NCI-H1694 treated with DMSO at 0.1 percent for 48 hours (cell line): Measurements from ENCODE around the gene OR9Q2.
"Not testable (repeated sequence)": the region's sequence is repeated elsewhere in the genome, so short reads cannot be mapped to it uniquely, and the experiment has no call there.

Source experiments
- DNase-seq: peaks from one replicate; lab custom pipeline; 2025; lab: John Stamatoyannopoulos, UW

Gene OR9Q2, protein sequence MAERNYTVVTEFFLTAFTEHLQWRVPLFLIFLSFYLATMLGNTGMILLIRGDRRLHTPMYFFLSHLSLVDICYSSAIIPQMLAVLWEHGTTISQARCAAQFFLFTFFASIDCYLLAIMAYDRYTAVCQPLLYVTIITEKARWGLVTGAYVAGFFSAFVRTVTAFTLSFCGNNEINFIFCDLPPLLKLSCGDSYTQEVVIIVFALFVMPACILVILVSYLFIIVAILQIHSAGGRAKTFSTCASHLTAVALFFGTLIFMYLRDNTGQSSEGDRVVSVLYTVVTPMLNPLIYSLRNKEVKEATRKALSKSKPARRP

DNA sequence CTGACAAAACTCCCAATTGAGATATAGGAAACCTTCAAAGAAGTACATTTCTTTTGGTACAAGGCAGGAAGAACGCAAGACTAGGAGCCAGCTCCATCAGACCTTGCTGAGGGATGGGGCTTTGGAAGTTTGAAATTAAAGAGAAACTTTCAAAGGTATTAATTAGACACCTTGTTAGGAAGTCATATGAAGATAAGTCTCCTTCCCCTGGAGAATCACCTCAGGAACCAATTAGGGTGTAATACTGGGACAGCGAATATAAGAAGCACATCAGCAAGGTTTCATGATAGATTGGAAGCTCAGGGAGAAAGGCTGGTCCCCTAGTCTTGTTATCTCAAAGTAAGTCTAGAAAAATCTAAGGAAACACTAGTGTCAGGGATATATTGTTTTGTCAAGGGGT is at the start of gene OR9Q2:
Gene OR9Q2 (plus strand): TSS at position 301 of the 400 bp plus-strand sequence. CDS start 1,421 bp downstream, outside the sequence.
- no peak for DNase-seq

DNA sequence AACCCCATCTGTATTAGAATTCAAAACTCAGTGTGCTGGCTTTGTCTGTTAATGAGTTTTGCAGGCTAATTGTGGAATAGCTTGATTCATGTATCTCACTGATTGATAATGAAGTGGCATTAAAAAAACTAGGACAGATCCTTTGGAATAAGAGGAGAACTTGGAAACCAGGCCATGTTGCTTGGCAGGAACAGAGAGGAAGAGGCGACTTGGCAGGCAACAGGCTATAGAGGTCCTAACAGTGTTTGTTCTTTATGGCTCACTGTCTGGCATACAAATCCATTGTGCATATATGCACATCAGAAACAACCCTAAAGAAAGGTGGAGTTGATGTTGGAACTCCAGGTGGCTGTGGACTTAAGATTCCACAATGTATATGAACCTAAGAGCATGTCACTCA is 46.1 kb upstream of the OR9Q2 start:
- DNase-seq, result no peak

DNA sequence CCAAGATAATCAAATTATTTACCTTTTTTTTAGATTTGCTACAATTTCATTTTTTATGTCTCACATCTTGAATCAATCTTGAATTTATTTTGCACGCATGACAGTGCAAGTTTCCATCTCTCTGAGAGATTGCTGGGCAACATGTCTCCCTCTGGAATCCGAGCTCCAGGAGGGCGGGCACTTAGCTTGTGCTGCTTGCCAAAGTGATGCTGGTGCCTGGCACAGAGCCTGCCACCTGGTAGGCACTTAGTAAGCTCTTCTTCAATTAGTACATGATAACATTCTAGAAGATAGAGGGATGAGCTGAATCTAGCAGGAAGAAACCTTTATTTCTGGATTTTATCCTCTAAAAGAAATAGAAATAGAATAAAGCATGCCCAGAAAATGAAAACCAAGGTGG is 36.1 kb upstream of the OR9Q2 start:
- DNase-seq, result no peak

DNA sequence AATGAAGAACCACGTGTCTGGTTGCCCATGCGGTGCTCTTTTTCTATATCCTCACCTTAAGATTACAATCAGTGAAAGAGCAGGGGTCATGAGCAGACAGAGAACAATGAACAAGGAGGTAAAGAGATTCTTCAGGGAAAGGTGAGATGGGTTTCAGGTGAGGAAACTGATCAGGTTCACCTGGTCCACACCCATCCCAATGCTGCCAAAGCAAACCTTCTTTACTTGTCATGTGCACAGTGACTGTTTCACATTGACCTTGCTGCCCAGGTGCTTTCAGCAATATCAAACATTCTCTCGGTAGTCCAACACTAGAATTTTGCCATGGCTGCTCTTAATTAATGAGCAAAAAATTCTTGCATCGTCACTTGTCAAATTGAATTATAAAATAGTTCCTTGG is 24.5 kb upstream of the OR9Q2 start:
- no peak for DNase-seq

DNA sequence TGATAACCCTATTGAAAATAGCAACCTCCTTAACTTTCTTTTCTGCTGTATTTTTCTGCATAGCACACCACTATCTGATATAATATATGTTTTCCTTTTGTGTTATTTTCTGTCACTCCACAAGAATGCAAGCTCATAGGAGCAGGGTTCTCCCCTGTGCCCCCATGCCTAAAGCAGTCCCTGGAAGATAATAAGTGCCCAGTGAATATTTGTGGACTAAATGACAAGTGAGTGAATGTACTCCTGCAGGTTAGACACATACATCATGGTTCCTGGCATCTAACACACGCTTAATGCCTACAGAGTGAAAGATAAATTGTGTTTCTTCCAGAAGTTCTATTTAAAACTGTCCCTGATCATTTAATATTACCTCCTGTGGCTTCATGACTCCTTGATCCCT is 23.9 kb upstream of the OR9Q2 start:
- no peak for DNase-seq

DNA sequence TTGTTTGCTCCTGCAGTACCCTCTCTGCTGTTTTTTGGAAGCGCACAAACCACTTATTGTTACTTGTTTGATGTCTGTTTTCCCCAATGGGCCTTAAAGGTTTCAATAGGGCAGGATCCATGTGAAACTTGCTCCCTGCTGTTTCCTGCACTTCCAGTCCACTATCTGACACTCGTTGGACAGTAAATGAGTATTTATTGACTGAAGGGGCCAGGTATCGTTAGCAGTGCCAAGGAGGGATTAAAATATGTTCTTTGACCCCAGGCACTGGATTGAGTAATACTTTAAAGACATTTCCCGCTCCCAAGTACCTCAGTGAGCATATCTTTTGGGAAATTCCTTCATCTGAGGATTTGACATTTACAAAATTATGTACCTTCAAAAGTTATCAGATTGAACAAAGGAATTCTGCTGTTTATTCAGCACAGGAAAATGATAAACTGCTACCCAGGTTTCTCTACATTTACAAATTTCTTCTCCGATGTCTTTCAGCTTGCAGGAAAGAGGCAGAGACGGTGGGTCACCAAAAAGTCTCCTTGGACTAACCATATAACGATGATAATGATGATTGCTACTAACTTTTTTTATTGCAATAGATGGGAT is 23.3 kb upstream of the OR9Q2 start:
- DNase-seq, result no peak

DNA sequence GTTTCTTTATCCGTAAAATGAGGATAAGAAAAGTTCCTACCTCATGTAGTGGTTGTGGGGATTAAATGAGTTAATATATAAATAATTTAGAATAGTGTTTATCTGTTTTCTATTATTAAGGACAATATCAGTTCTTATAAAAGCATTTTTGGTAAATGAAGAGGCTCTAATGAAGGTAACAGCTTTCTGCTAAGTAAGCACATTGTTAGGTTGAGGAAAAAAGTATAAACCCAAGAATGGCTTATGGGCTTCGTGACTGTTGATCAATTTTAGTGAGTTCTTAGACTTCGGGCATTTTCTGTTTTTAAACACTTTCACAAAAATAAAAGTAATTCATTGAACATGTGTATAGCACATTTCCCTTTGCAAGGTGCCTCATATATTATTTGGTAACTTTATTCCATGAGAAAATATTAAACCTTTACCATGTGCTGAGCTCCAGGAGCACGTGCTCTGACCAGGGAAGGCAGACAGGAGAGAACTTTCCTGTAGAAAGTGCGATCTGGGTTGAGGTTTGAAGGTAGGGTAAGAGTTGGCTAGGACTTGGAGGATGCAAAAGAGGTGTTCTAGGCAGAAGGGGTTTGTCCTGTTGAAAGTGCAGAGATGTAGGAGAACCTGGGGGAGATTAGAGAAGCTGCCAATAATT is 11.3 kb upstream of the OR9Q2 start:
- no peak for DNase-seq

DNA sequence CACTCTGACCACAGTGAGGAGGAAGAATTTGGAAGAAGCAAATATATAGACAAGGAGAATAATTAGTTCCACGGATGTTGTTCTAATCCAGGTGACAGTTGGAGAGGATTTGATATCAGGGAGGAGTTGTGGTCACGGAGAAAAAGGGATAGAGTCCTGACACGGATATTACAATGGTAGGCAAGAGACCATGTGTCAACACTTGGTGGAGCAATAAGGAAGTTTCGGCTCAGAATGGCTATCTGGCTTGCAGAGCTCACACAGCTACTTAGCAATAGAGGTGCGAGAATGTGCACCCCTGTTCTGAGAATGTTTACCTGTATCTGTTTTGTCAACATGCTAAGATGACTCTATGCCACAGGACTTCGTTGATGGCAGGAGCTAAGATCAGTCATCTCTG is 10.4 kb upstream of the OR9Q2 start:
- no peak for DNase-seq

DNA sequence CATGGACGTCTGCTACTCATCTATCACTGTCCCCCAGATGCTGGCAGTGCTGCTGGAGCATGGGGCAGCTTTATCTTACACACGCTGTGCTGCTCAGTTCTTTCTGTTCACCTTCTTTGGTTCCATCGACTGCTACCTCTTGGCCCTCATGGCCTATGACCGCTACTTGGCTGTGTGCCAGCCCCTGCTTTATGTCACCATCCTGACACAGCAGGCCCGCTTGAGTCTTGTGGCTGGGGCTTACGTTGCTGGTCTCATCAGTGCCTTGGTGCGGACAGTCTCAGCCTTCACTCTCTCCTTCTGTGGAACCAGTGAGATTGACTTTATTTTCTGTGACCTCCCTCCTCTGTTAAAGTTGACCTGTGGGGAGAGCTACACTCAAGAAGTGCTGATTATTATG is 9.2 kb upstream of the OR9Q2 start:
- no peak for DNase-seq

DNA sequence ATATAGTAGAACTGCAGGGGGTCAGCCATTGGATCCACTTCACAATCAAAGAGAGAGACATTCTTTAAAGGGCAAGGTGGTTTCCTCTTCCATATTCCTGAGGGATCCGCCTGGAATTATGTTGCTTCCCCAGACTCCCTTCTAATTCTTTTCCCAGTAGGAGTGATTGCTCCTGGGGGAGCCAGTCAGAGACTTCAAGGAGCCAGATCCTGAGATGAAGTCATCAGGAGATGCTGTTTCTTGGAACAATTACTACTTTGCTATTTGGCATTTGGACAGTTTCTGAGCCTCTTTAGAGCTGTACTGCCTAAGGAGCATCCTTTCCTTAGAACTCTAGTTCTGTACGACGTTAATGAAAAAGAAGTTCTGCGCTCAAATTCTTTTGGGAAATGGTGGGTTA is 1.9 kb upstream of the OR9Q2 start:
- no peak for DNase-seq

DNA sequence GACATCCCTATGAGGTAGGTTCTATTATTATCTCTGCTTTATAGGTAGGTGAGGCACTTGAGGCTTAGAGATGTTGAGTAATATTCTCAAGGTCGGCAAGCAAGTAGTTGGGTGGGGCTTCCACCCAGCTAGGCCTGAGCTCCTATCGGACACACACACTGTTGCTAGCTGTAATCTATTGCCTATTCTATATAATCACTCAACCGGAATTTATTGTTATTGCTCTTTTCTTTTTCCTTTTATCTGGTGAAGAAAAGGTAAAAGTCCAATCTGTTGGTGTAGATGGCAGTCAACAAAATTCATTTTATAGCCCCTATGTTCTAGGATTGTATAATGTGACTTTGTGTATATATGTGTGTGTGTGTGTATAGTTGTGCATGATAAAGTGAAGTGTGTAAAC is 3.4 kb downstream of the OR9Q2 start:
- no peak for DNase-seq

DNA sequence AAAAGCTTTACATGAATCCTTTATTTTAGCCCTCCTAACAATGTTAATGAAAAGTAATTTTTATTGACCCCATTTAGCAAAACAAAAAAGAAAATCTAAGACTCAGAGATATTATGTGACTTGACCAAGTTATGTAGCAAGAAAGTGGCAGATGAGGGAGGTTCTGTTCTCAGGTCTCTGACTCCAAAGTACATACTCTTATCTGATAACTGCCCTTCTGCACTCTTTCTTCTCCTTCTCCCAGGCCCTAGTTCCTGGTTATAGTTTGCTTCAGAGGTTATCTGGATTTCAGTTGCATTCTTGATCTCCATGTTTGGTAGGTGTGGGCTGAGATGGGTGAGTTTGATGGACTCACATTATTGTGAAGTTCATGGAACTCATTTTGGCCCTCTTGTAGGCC is 4.5 kb downstream of the OR9Q2 start:
- no peak for DNase-seq

DNA sequence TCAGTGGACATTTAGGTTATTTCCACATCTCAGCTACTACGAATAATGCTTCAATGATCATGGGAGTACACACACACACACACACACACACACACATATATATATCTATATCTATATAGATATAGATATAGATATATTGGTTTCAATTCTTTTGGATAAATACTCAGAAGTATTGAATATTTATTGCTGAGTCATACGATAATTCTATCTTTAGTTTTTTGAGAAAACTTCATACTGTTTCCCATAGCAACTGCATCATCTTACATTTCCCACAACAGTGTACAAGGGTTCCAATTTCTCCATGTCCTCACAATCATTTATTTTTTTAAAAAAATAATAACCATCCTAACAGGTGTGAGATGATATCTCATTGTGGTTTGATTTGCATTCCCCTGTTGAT is 7.1 kb downstream of the OR9Q2 start:
- DNase-seq, result no peak

DNA sequence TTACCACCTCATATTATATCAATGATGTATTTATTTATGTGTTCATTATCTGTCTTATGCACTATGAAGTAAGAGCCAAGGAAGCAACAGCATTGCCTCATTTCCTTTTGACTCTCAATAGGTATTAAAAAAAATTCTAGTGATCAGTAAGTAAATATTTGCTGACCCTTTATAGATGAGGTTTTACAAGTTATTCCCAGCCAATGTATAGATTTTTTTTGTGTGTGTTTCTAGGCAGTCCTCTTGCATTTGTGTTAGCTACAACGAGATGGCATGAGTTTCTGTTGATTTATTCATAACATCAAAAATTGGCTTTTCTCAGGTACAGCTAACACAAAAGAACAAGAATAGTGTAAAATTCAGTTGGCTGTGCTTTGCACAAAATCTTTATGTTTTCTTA is 10.4 kb downstream of the OR9Q2 start:
- no peak for DNase-seq

DNA sequence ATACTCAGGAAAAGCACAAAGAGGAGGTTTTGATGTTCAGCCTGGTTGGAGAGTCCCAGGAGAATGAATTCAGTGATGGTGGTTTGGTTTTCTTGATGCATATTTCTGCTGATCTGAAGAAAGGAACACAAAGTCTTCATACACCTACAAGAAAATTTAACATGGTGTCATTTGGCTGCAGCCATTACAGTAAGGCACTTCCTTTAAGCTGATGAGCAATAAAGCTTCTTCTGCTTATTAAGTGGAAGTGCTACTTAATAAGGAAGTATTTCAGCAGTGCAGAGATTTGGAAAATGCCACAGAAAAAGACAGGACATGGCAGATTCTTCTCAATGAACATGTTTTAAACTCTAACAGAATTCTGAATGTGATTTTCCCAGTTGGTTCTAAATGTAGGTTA is 15.2 kb downstream of the OR9Q2 start, which contains the start of gene OR1S2:
Gene OR1S2 (minus strand): TSS at position 101 of the 400 bp plus-strand sequence. CDS start 0 bp downstream, at position 101.
- no peak for DNase-seq

DNA sequence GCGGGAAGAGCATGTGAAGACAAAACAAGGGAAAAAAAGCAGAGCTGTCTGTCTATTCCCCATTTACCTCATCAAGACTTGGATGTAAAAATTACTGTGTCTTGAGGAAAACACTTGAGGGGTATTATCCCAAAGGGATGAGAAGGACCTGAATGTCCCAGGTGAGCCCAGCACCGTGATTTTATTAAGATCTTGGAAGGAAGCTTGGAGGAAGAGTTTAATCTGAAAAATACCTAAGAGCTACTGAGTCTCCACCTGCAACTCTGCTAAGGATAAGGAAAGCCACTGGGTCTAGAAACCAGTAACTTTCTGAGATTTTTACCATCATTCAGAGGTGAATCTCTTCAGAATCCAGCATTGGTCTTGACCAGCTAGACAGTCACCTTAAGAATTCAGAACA is 23.6 kb downstream of the OR9Q2 start, which contains the start of gene OR1S1:
Gene OR1S1 (plus strand): TSS at position 301 of the 400 bp plus-strand sequence.
- DNase-seq, result not testable (repeated sequence)

DNA sequence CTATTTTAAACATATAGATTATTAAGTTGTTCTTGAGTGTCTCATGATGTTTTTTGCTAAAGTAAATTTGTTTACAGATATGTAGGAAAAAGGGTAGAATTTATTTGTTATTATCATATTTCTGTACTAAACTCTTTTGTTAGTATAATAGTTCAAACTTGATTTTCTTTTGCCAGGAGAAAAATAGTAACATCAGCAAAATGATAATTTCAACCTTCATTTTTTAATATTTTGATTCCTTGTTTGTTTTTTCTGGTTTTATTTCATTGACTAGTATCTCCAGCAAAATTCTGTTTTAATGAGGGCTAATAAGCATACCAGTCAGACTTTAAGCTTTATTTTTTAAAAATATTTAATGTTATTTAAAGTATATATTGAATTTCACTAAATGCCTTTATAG is 27.6 kb downstream of the OR9Q2 start:
- DNase-seq, result no peak

DNA sequence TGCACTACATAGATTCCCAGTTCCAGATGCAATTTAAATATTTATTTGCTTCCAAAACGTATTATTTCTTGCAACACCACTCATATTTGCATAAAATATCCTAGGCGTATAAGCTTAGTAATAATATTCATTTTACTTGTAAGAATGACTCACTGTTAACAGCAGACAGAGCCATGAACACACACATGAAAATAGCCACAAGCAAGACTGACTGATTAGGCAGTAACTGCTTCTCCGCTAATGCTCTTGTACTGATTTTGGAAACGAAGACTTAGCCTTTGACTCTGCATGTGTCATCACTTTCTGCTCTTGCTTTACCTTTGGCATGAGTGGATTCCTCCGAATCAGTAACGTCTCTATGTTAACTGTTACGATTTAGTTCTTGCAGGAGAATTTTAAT is 33.9 kb downstream of the OR9Q2 start:
- no peak for DNase-seq

DNA sequence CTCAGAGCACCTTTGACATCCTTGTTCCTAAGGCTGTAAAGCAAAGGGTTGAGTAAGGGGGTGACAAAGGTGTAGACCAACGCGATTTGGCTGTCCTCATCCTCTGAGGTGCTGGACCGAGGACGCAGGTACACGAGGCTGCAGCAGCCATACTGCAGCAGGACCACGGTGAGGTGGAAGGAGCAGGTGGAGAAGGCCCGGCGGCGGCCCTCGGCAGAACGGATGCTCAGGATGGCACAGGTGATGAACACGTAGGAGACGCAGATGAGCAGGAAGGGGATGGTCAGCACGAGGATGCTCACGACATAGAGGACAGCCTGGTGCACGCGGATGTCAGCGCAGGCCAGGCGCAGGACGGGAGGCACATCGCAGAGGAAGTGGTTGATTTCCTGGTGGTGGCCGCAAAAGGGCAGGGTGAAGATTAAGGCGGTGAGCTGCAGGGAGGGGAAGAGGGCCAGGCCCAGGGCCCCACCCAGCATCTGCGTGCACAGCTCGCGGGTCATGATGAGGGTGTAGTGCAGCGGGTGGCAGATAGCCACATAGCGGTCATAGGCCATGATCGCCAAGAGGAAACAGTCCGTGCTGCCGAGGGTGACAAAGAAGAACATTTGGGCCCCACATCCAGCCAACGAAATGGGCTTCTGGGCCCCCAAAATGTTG is 39.2 kb downstream of the OR9Q2 start:
- DNase-seq, result no peak
